HepG2 (cell line): Measurements from ENCODE around the gene CRLF1. TPM values are rescaled to one million over a fixed set of nuclear protein-coding genes. Genes with fewer than 3 reads are reported as not detected.

ENCODE experiments used
- ATAC-seq: fragments of 200-7000 bp; cut with Tn5 transposase; 3 replicates; pipeline ENCODE4 v1.9.1; 2020; ENCODE audit warnings: mild to moderate bottlenecking, moderate library complexity
- BruUV-seq: library from RNA; stranded (reverse); fragments of 400-500 nt; replicated peaks from 2 replicates; lab custom pipeline; 2021; lab: Mats Ljungman, UMichigan
- CTCF ChIA-PET: fragments of 300-600 bp; formaldehyde crosslinking; extraction: SDS; loops from one replicate; lab custom pipeline; 2021; ENCODE audit warnings: low total read pairs, inconsistent platforms, low intra/inter-chr PET ratio; lab: Yijun Ruan, JAX
- POLR2A ChIA-PET: fragments of 350-600 bp; sonication (Branson Sonifier 250); formaldehyde crosslinking; loops from one replicate; lab custom pipeline; 2020; ENCODE audit warnings: antibody characterized with exemption, inconsistent platforms; lab: Yijun Ruan, JAX
- DNase-seq: peaks from one replicate; pipeline ENCODE4 v3.0.0-alpha.2; 2015; ENCODE audit warnings: low spot score
- FAIRE-seq: peaks from 3 replicates; lab custom pipeline; 2011; peaks lifted over from hg19 to GRCh38; lab: Jason Lieb, UNC
- H2AFZ ChIP-seq: one replicate; pipeline ENCODE4 v1.6.1; 2011; ENCODE audit warnings: low read length, inconsistent platforms
- H3K27ac ChIP-seq: fragments of 300-600 bp; 3 replicates; pipeline ENCODE4 v1.8.0; 2011; ENCODE audit warnings: mixed run types, mild to moderate bottlenecking, mixed read lengths, low read length, inconsistent platforms; ENCODE audit not compliant: insufficient read depth; ENCODE audit errors: extremely low read length
- H3K27me3 ChIP-seq, 2 experiments: fragments of 200-600 bp in 1 of 2; 2 replicates in 1 of 2; 3 replicates in 1 of 2; pipeline versions ENCODE4 v1.6.0 to v1.8.0; 2011; ENCODE audit warnings: low read length in 2 of 2, mild to moderate bottlenecking in 2 of 2, moderate library complexity in 2 of 2, inconsistent platforms in 1 of 2; ENCODE audit not compliant: insufficient read depth in 2 of 2, control insufficient read depth in 1 of 2
- H3K36me3 ChIP-seq, 2 experiments: fragments of 200-600 bp in 1 of 2; replicated peaks in 1 of 2; 2 replicates in 1 of 2; 3 replicates in 1 of 2; pipeline versions ENCODE4 v1.5.1 to v1.8.0; 2011; ENCODE audit warnings: low read length in 2 of 2, inconsistent platforms in 1 of 2; ENCODE audit not compliant: insufficient read depth in 2 of 2, control insufficient read depth in 1 of 2
- H3K4me1 ChIP-seq: 2 replicates; pipeline ENCODE4 v1.5.1; 2012; ENCODE audit warnings: low read length, inconsistent platforms; ENCODE audit not compliant: insufficient read depth
- H3K4me2 ChIP-seq: 2 replicates; pipeline ENCODE4 v1.6.0; 2011; ENCODE audit warnings: low read depth, low read length, inconsistent platforms
- H3K4me3 ChIP-seq, 3 experiments: fragments of 200-600 bp in 1 of 3; sonication (generic), shearing (Covaris generic) in 1 of 3; replicated peaks in 1 of 3; 2 replicates each; pipeline ENCODE4 v1.5.1; 2011 to 2016; ENCODE audit warnings: low read length in 3 of 3, inconsistent platforms in 2 of 3, low read depth in 2 of 3, mild to moderate bottlenecking in 2 of 3, control low read depth in 1 of 3, mixed read lengths in 1 of 3; ENCODE audit not compliant: insufficient read depth in 1 of 3
- H3K79me2 ChIP-seq: one replicate; pipeline ENCODE4 v1.6.1; 2011; ENCODE audit warnings: low read length, inconsistent platforms; ENCODE audit not compliant: insufficient read depth
- H3K9ac ChIP-seq: 2 replicates; pipeline ENCODE4 v1.6.0; 2011; ENCODE audit warnings: mild to moderate bottlenecking, low read depth, low read length, inconsistent platforms; ENCODE audit not compliant: insufficient read depth
- H3K9me3 ChIP-seq: 2 replicates; pipeline ENCODE4 v1.5.1; 2012; ENCODE audit warnings: mild to moderate bottlenecking, low read length
- H4K20me1 ChIP-seq: 2 replicates; pipeline ENCODE4 v1.6.0; 2011; ENCODE audit warnings: inconsistent platforms, mild to moderate bottlenecking, low read length, moderate library complexity; ENCODE audit not compliant: insufficient read depth
- BRCA1 ChIP-seq: sonication (generic); formaldehyde crosslinking; IDR thresholded peaks from 2 replicates; pipeline ENCODE4 v1.4.0; 2020; ENCODE audit warnings: missing genetic modification reagents
- FIP1L1 ChIP-seq: fragments of 200-400 bp; formaldehyde crosslinking; IDR thresholded peaks from 2 replicates; pipeline ENCODE4 v1.6.1; 2018; ENCODE audit warnings: low read depth, mild to moderate bottlenecking, low read length, moderate library complexity, borderline replicate concordance; ENCODE audit not compliant: insufficient read depth
- FOXK2 ChIP-seq: fragments of 450-650 bp; IDR thresholded peaks from 2 replicates; pipeline ENCODE4 v1.6.1; 2016
- HDAC1 ChIP-seq: sonication (generic); formaldehyde crosslinking; IDR thresholded peaks from 2 replicates; pipeline ENCODE4 v1.5.1; 2020; ENCODE audit warnings: mild to moderate bottlenecking, missing genetic modification reagents
- HMGXB3 ChIP-seq: sonication (generic); formaldehyde crosslinking; IDR thresholded peaks from 2 replicates; pipeline ENCODE4 v1.4.0; 2020; ENCODE audit warnings: missing genetic modification reagents, borderline replicate concordance
- KDM5B ChIP-seq: sonication (generic); formaldehyde crosslinking; IDR thresholded peaks from 2 replicates; pipeline ENCODE4 v1.4.0; 2020; ENCODE audit warnings: missing genetic modification reagents, mild to moderate bottlenecking, borderline replicate concordance
- SIX4 ChIP-seq: sonication (generic); formaldehyde crosslinking; IDR thresholded peaks from 2 replicates; pipeline ENCODE4 v1.4.0; 2020; ENCODE audit warnings: missing genetic modification reagents
- ZKSCAN8 ChIP-seq: IDR thresholded peaks from 2 replicates; pipeline ENCODE4 v1.6.1; 2016; ENCODE audit warnings: borderline replicate concordance, missing genetic modification reagents, missing compliant biosample characterization
- ZNF432 ChIP-seq: sonication (generic); formaldehyde crosslinking; IDR thresholded peaks from 2 replicates; pipeline ENCODE4 v1.5.0; 2020; ENCODE audit warnings: missing genetic modification reagents, mild to moderate bottlenecking, borderline replicate concordance
- WGBS: methylation state at CpG from one replicate; pipeline ENCODE4 v1.1.6; 2017; ENCODE audit warnings: low lambda C conversion rate; 5-methylcytosine and 5-hydroxymethylcytosine counted together
- in situ Hi-C: cut with HindIII; loops from 2 replicates; pipeline ENCODE4 v1.10.0; 2017; ENCODE audit warnings: low pct_unique_long_range_greater_than_20kb; ENCODE audit not compliant: extremely low pct_ligation_motif_present
- intact Hi-C: fragments of 100-400 bp; cut with micrococcal nuclease; formaldehyde crosslinking; loops from one replicate; pipeline ENCODE4 v1.10.0; 2022; ENCODE audit not compliant: unreplicated experiment
- polyA plus RNA-seq, 8 experiments: library from polyadenylated mRNA; depleted of rRNA in 3 of 8; stranded (reverse) in 7 of 8; unstranded in 1 of 8; fragments of >200 nt; fragmentation: Illumina TruSeq in 4 of 8; extraction: Trizol in 4 of 8; gene quantifications; 2 replicates each; pipeline versions ENCODE4 v1.2.1 to v1.2.3, GENCODE V29; 2011 to 2016; ENCODE audit warnings: low read depth in 4 of 8, missing spikeins in 1 of 8, mixed read lengths in 1 of 8; ENCODE audit not compliant: insufficient read depth in 1 of 8
- total RNA-seq, 5 experiments: library from RNA; depleted of rRNA; stranded (reverse); fragments of >200 nt; fragmentation: Illumina TruSeq; extraction: Trizol; gene quantifications; 2 replicates each; pipeline ENCODE4 v1.2.3, GENCODE V29; 2016; ENCODE audit warnings: low read depth in 1 of 5
- TF ChIP-seq, protein P1 (sequence below): sonication (generic); formaldehyde crosslinking; conservative IDR thresholded peaks from 2 replicates; pipeline ENCODE4 v1.5.0; 2020; ENCODE audit warnings: missing genetic modification reagents

Gene CRLF1
- total and polyA plus RNA-seq, 2 of the 13 experiments (the other 11 are each of a cell fraction or from before 2014, with no cell fraction given), result 217 to 296 TPM

DNA sequence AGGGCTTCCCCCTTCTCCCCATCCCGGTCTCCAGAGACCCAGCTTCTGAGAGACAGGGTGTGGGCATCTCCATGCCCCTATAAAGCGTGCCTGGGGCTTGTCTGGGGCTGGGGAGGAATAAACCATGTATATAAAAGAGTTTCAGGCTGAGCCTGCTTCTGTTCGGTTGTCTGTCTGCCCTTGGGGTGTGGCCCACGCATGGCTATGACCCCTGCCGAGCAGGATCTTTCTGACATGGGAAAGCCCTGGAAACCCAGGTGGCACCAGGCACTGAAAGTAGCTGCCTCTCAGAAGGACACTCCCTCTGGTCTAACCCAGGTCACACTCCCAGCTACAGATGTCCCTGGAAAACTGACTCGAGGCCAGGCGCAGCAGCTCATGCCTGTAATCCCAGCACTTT lies 14.3 kb upstream of the CRLF1 start (continued):
- TF ChIP-seq HMGXB3 (CRISPR knock-in tag), result no peak
- TF ChIP-seq, protein P1, sequence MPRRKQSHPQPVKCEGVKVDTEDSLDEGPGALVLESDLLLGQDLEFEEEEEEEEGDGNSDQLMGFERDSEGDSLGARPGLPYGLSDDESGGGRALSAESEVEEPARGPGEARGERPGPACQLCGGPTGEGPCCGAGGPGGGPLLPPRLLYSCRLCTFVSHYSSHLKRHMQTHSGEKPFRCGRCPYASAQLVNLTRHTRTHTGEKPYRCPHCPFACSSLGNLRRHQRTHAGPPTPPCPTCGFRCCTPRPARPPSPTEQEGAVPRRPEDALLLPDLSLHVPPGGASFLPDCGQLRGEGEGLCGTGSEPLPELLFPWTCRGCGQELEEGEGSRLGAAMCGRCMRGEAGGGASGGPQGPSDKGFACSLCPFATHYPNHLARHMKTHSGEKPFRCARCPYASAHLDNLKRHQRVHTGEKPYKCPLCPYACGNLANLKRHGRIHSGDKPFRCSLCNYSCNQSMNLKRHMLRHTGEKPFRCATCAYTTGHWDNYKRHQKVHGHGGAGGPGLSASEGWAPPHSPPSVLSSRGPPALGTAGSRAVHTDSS (CRISPR knock-in tag), result no peak
- no peak for TF ChIP-seq ZKSCAN8 (CRISPR knock-in tag)
- TF ChIP-seq BRCA1 (CRISPR knock-in tag), result no peak
- no peak for TF ChIP-seq FIP1L1

DNA sequence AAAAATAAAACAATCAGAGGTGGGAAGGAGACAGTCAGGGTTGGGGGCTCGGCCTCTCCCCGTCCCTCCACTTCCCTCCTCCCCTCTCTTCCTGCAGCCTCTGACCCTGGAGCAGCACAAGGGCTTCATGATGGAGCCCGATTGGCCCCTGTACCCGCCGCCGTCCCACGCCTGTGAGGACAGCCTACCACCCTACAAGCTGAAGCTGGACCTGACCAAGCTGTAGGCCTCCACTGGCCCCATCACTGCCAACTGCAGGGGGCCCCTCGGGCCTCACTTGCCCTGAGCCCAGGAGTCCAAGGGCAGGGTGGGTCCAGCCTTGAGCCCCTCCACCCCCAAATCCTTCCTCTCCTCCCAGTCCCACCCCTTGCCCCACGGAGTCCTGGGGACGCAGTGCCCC lies 13.7 kb upstream of the CRLF1 start:
- no peak for DNase-seq
- Histone ChIP-seq H3K27me3 (no peaks in the 10 kb centered on the region), H3K9ac (no peak overlapping the region), H4K20me1 (no peaks in the 10 kb centered on the region), H3K27ac (no peak overlapping the region), H3K4me1 (no peaks in the 10 kb centered on the region), H3K9me3 (no peaks in the 10 kb centered on the region), H3K4me2 (no peak overlapping the region), H3K4me3 (no peak overlapping the region), H3K79me2 (no peaks in the 10 kb centered on the region), H3K36me3 (no peaks in the 10 kb centered on the region), H2AFZ (no peak overlapping the region)
- 68% methylated on average over 9 of the region's 10 CpGs for WGBS
- peak; percentile 32; the same call in 1 of the 3 replicates for ATAC-seq
- no TSS peak for BruUV-seq
- no peak for FAIRE-seq
- POLR2A ChIA-PET, result no interaction called here
- intact Hi-C loops (no loop called here), in situ Hi-C loops (no loop called here)
- CTCF ChIA-PET, result no interaction called here
- TF ChIP-seq ZNF432 (CRISPR knock-in tag) (no peak), SIX4 (no peak), FOXK2 (no peak), KDM5B (no peak), HDAC1 (CRISPR knock-in tag) (no peak)
